Measurements from ENCODE around the gene CLSTN3. TPM values are rescaled to one million over a fixed set of nuclear protein-coding genes. Genes with fewer than 3 reads are reported as not detected.

Gene CLSTN3
- total RNA-seq, 1 experiment from 2014 or later = 111 TPM

GRCh38 chr12:7162691-7163114 lies 32.5 kb downstream of the CLSTN3 start:
- no TSS peak for BruUV-seq (replicated peaks)

GRCh38 chr12:7169951-7170350 lies 39.8 kb downstream of the CLSTN3 start:
- ChIA-PET POLR2A (ENCODE audit: unreplicated experiment) (interaction anchor here (0.7 kb wide), 1 partner anchor 31 kb away, joined by 9 read pairs; no protein-coding TSS in a partner anchor), CTCF (interaction anchor here (1.1 kb wide), 1 partner anchor 26 kb away, joined by 3 read pairs; no protein-coding TSS in a partner anchor)
- peaks cover 53% of the 10 kb centered on the region for H3K9me3 ChIP-seq (ENCODE audit: insufficient read depth, low read depth)

More at GRCh38 chr12:7162691-7163114, 32.5 kb downstream of the CLSTN3 start:
- Histone ChIP-seq H2AFZ (no peak overlapping the region), H3K9me2 (ENCODE audit: insufficient read depth) (no peaks in the 10 kb centered on the region), H3K9me3 (ENCODE audit: insufficient read depth, low read depth) (peaks cover 11% of the 10 kb centered on the region; the same call in 1 of the 2 replicates), H4K20me1 (ENCODE audit: insufficient read depth) (no peaks in the 10 kb centered on the region), H3K4me3 (no peak overlapping the region), H3F3A (ENCODE audit: insufficient read depth, low read depth) (no peaks in the 10 kb centered on the region), H3K79me2 (ENCODE audit: low read depth) (no peaks in the 10 kb centered on the region), H3K36me3 (ENCODE audit: low read depth) (no peaks in the 10 kb centered on the region), H3K4me1 (replicated peaks; ENCODE audit: insufficient read depth) (no peaks in the 10 kb centered on the region), H3K27me3 (ENCODE audit: insufficient read depth, low read depth) (no peaks in the 10 kb centered on the region), H3K27ac (no peak overlapping the region), H3K4me2 (0 out of 2 replicates have a peak overlapping the region, but pooled peaks have one; percentile 24)
- ChIA-PET CTCF (interaction anchor here (0.6 to 1.0 kb wide), 3 partner anchors 10 to 407 kb away, joined by 3 read pairs; no protein-coding TSS in a partner anchor), POLR2A (ENCODE audit: unreplicated experiment) (interaction anchor here (0.6 kb wide), 3 partner anchors 196 to 222 kb away, joined by 5 to 11 read pairs (median 6); no protein-coding TSS in a partner anchor)
- TF ChIP-seq CTCF (conservative IDR thresholded peaks at IDR 0.05) (peak; percentile 82), EZH2 (IDR thresholded peaks at IDR 0.05; ENCODE audit: low read depth) (no peak)
- DNase-seq = peak; percentile 55 to 69
- intact Hi-C loops (cut with micrococcal nuclease; ENCODE audit: unreplicated experiment) = no loop called here

GRCh38 chr12:7171854-7172253 lies 41.7 kb downstream of the CLSTN3 start:
- Histone ChIP-seq H2AFZ (no peak overlapping the region), H3K4me1 (replicated peaks; ENCODE audit: insufficient read depth) (no peaks in the 10 kb centered on the region), H3K36me3 (ENCODE audit: low read depth) (no peaks in the 10 kb centered on the region), H3K27ac (no peak overlapping the region), H4K20me1 (ENCODE audit: insufficient read depth) (no peaks in the 10 kb centered on the region), H3K27me3 (ENCODE audit: insufficient read depth, low read depth) (no peaks in the 10 kb centered on the region), H3K9me2 (ENCODE audit: insufficient read depth) (no peaks in the 10 kb centered on the region), H3F3A (ENCODE audit: insufficient read depth, low read depth) (no peaks in the 10 kb centered on the region), H3K4me2 (no peak overlapping the region), H3K9me3 (ENCODE audit: insufficient read depth, low read depth) (peaks cover 50% of the 10 kb centered on the region), H3K4me3 (no peak overlapping the region), H3K79me2 (ENCODE audit: low read depth) (no peaks in the 10 kb centered on the region)
- intact Hi-C loops (cut with micrococcal nuclease; ENCODE audit: unreplicated experiment) = no loop called here
- BruUV-seq (replicated peaks) = no TSS peak
- POLR2A ChIA-PET (ENCODE audit: unreplicated experiment) = interaction anchor here (0.7 kb wide), 1 partner anchor 1072 kb away, joined by 6 read pairs; no protein-coding TSS in a partner anchor
- CTCF ChIA-PET = interaction anchor here (1.4 kb wide), 1 partner anchor 10 kb away, joined by 3 read pairs; no protein-coding TSS in a partner anchor
- no peak for DNase-seq
- TF ChIP-seq CTCF (conservative IDR thresholded peaks at IDR 0.05) (no peak), EZH2 (IDR thresholded peaks at IDR 0.05; ENCODE audit: low read depth) (no peak)

More at GRCh38 chr12:7169951-7170350, 39.8 kb downstream of the CLSTN3 start:
- Histone ChIP-seq H3K9me2 (ENCODE audit: insufficient read depth) (no peaks in the 10 kb centered on the region), H3K4me1 (replicated peaks; ENCODE audit: insufficient read depth) (no peaks in the 10 kb centered on the region), H3K79me2 (ENCODE audit: low read depth) (no peaks in the 10 kb centered on the region), H3K27me3 (ENCODE audit: insufficient read depth, low read depth) (no peaks in the 10 kb centered on the region), H2AFZ (no peak overlapping the region), H3K36me3 (ENCODE audit: low read depth) (no peaks in the 10 kb centered on the region), H3K4me3 (no peak overlapping the region), H3F3A (ENCODE audit: insufficient read depth, low read depth) (no peaks in the 10 kb centered on the region), H3K4me2 (no peak overlapping the region), H3K27ac (no peak overlapping the region), H4K20me1 (ENCODE audit: insufficient read depth) (no peaks in the 10 kb centered on the region)
- no peak for TF ChIP-seq EZH2 (IDR thresholded peaks at IDR 0.05; ENCODE audit: low read depth)
- no TSS peak for BruUV-seq (replicated peaks)
- intact Hi-C loops (cut with micrococcal nuclease; ENCODE audit: unreplicated experiment) = no loop called here
- DNase-seq = peak in 1 of 2 experiments; percentile 9
